SIG-M5 treated with dmso at 0.1 percent for 504 hours (cell line): ENCODE measurements around the gene TTLL11.

ENCODE experiments used
- DNase-seq: peaks from one replicate; lab custom pipeline; 2025; ENCODE audit not compliant: unreplicated experiment; lab: John Stamatoyannopoulos, UW

Gene TTLL11

GRCh38 chr9:121860744-121861143 lies 232.4 kb downstream of the TTLL11 start:
- DNase-seq = no peak

DNA sequence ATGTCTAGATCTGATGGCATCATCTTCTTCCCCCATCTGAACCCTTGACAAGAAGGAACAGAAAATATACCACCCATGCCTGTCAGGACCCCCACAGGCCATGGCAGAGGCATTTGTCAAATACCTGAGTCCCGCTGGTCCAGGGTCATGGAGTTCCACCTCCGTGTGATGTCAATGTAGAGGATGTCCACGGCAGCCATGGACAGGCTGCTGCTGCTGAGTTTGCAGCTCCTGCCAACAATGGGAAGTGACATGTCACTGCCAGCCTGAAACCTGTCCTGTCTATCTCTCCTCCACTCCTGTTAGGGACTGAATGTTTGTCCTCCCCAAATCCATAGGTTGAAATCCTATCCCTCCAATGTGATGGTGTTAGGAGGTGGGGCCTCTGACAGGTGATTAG lies 232.9 kb downstream of the TTLL11 start:
- no peak for DNase-seq

DNA sequence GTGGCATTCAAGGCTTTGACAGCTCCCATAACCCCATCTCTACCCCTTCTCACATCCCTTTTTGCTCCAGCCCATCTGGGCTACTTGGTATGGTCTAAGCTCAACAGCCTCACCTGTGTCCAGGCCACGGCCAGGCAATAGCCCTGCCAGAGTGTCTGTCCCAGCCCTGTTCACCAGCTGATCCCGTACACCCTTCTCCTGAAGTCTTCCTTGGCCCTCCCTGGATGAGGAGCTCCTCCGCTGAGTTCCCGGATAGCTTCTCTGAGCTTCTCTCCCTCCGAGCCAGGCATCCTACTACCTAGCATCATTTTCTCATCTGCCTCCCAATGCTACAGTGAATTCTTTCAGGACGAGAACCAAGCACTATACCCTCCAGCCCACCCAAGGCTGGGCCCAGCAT lies 233.5 kb downstream of the TTLL11 start:
- no peak for DNase-seq

DNA sequence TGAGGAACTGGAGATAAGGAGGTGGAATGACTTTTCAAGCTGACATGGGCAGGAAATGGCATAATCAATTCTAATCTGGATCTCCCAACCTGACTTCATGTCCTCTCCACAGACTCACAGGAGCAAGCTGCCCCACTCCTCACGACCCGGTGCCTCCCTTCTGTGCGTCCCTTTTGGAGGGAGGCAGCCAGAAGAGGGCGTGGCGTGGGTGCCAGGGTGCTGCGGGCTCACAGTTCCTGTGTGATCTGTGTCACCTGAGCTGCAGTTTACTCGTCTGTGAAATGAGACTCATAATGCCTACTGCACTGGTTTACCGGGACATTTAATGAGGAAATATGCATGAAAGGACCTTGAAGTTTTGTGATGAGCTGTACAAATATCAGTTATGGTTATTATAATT lies 234.3 kb downstream of the TTLL11 start:
- no peak for DNase-seq

DNA sequence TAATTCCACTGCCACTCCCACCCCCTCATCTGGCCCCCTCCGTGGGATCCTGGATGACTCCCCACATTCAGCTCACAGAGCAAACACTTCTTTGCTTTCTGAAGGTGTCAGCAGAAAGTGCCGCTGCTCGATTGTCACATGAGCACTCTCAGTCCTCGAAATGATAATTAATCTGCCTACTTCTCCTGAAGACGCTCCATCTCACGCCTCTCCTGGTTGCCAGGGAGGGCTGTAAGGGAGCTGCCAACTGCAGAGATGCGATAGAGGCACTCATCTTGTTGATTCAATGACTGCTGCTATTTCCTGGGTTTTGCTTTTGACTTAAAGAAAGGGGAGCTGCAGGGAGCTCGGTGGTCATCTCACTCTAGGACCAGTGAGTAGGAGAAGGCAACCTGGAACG lies 235.2 kb downstream of the TTLL11 start:
- no peak for DNase-seq

DNA sequence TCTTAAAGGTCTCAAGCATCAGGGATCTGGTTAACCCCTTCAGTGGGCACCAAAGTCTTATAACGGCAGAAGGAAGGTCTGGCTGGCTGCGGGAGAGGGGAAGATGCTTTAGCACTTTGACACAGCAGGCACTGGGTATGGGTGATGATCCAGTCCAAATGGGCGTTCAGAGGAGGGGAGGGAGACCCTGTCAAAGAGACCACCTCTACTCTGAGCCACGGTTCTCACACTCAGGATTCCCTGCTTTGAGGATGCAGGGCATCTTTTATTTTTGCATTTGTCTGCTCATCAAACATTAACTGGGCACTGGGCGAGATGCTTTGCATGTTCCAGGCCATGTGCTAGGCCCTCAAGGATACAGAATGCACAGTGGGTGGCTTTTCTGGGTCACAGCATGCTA lies 237.6 kb downstream of the TTLL11 start:
- DNase-seq = no peak

GRCh38 chr9:121853617-121854395 lies 239.3 kb downstream of the TTLL11 start:
- DNase-seq = no peak

DNA sequence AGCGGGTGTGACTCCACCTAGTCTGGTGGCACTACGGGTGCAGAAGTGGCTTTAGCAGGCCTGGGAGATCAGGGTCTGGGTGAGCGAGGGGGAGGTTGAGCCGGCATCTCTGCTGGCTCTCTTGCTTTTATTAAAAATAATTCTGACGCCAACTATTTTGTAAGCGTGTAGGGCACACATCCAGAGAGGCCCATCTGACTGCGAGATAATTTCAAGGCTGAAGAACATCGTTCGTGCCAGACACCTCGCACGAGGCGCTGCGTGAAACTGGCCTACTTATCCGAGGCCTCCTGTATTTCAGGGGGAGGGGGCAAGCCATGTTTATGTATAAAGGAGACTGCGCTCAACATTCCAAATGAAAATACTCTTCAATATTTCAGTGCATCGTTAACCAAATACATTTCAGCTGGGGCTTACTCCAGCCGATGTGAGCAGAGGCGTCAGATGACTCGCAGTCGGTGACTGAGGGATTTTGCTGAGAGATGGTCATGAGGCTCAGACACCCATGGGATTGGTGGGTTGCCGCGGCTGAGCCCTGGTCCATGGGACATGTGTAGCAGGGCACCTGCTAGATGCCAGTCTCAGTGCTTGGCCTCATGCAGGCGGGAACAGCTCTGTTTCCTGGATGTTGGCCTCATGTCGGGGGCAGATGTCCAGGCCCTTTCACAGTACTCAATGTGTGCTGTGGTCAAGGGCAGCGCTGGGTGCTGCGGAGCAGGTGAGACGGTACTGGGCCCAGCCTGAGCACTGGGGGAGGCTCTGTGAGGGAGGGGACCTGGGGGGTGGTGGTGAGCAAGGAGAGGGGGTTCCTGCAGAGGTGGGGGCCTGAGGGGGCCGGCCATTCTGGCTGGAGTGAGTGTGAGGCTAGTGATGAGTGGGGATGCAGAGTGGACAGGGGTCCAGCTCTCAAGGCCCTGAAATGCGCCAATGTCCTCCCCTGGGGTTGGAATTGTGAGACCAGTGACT lies 240.2 kb downstream of the TTLL11 start:
- no peak for DNase-seq

DNA sequence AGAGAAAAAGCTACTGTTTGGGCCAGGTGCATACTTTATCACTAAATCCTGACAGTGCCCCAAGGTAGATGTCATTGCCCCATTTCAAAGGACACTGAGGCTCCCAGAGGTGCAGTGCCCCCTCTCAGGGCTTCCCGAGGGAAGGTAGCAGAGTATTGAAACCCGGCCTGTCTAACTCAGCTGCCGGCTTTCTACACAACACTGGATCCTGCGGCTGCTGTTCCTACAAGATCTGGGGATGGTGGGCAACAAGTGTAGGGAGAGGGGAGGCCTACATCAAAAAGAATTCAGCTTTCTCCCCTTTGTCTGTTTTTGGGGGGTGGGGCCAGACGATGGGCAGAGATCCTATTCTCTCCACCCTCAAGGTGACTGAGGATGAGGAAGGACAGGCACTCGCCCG lies 240.9 kb downstream of the TTLL11 start:
- no peak for DNase-seq

- DNase-seq = no peak
These were observed 241.4 kb downstream of the TTLL11 start for GRCh38 chr9:121851641-121852091.

DNA sequence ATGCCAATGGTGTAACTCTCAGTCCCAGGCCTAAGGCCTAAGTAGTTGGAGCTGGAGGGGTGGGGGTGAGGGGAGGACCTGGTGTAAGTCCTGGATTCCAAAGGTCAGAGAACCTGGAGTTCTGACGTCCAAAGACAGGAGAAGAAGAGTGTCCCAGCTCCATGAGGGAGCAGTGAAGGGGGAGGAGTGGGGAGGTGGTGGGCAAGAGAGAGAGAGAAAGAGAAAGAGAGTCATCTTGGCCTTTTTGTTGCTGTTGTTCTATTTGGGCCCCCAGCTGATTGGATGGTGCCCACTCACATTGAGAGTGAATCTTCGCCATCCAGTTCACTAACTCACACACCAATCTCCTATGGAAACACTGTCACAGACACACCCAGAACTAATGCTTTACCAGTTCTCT lies 242.7 kb downstream of the TTLL11 start:
- no peak for DNase-seq

DNA sequence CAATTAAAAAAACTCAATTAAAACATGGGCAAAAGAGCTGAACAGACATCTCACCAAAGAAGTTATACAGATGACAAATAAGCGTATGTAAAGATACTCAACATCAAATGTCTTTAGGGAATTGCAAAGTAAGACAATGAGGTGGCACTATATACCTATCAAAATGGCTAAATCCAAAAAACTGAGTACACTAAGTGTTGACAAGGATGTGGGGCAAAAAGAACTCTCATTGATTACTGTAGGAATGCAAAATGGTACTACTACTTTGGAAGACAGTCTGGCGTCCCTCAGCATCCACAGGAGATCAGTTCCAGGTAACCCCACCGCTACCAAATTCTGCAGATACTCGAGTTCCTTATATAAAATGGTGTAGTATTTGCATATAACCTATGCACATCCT lies 243.6 kb downstream of the TTLL11 start:
- DNase-seq = no peak

DNA sequence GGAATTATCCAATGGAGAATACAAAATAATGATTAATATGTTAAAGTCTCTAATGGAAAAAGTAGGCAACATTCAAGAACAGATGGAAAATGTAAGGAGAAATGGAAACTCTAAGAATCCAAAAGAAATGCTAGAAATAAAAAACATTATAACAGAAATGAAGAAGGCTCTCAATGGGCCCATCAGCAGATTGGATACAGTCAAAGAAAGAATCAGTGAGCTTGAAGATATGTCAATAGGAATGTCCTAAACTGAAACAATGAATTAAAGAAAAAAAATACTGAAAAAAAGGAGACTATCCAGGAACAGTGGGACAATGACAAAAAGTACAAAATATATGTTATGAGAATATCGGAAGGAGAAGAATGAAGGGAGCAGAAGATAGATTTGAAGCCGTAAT lies 248.5 kb downstream of the TTLL11 start:
- DNase-seq = no peak

DNA sequence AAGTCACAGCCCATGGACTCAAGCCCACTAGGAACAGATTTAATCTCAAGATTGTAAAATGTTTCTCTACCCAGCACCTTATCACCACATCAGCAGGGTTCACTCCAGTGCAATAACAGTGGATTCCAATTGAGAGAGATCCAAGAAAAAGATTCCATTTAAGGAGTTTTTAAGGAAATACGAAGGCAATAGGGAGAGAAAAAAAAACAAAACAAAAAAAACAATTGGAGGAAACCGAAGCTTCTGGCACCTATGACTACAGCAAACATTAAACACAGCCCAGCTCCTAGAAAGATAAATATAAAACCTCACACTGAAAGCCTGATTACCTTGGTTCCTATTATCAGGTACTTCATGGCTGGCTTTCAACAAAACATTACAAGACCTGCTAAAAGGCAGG lies 249.0 kb downstream of the TTLL11 start:
- DNase-seq = no peak

GRCh38 chr9:121842612-121842978 lies 250.5 kb downstream of the TTLL11 start:
- DNase-seq = no peak

GRCh38 chr9:121841771-121842611 lies 251.1 kb downstream of the TTLL11 start:
- DNase-seq = no peak

- no peak for DNase-seq
These were observed 252.0 kb downstream of the TTLL11 start for GRCh38 chr9:121840838-121841760.

DNA sequence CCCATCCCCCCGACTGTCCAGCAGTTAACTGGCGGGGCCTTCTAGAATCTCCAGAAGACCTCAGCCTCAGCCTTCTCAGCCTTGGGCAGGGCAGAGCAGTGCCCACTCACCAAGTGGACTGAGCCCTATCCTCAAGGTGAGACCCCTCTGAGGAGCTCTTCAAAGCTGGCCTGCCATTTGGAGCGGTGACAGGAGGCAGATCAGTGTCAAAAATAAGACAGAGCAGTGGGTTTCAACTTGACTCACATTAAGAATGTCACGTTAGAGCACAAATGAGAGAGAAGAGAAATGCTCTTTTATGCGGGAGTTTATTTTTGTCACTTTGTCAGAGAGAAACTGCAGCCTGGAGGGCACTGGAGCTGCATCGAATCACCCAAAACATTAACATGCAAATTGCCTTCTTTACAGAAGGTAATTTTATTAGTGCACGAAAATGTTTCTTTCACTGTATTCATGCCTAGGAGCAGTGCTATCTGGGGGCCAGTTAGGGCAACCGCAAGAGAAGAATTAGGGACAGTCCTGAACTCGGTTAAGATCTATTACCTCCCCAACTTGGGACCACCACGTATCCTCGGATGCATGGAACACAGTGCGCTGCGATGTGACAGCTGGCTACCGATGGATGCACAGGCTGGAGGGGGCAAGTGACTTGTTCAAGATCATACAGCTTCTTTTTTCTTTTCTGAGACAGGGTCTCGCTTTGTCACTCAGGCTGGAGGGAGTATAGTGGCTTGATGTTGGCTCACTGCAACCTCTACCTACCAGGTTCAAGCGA lies 253.2 kb downstream of the TTLL11 start:
- no peak for DNase-seq
